Stimulated activated CD4-positive, alpha-beta T cell treated with anti-CD3 and anti-CD28 coated beads, Interleukin-1b, Interleukin-23, amount 100 ng/mL, for 48 hours (primary cell): ENCODE results near the gene C8B.

Source experiments
- DNase-seq: peaks from one replicate; pipeline ENCODE4 v3.0.0-alpha.2; 2020

C8B gene

DNA sequence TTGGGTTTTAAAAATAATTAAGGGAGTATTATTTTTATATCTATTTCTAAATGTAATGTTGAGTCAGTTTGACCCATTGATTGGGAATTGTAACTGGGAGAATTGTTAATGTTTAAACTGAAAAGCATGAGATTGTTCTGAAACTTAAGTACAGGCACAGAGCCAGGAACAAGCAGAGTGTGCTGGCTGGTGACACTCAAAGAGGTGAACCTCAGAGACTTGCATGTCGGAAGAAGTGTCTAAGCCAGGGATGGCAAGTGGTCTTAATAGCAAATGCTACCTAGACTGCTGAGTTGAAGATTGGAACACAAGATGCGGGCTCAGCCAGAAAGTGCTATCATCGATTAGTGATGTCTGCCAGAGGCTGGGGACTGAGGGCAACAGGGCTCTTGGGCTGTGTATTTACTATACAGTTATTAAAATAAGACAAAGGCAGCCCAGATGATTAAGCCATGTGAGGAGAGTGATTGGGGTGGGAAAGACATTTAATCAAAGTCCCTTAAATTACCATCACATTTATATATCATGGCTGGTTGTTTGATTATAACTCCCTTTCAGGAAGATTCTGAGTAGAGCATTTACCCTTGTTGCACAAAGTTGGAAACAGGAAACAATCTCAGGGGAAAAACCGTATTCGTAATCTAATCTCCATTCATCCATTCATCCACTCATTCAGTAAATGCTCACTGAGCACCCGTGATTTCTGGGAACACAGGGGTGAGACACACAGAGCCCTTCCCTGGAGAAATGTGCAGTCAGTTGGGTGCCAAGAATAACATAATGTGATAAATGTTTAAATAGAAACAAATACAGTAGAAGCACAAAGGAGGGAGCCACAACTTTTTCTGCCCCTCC is 68.4 kb downstream of the C8B start:
- DNase-seq, result no peak

DNA sequence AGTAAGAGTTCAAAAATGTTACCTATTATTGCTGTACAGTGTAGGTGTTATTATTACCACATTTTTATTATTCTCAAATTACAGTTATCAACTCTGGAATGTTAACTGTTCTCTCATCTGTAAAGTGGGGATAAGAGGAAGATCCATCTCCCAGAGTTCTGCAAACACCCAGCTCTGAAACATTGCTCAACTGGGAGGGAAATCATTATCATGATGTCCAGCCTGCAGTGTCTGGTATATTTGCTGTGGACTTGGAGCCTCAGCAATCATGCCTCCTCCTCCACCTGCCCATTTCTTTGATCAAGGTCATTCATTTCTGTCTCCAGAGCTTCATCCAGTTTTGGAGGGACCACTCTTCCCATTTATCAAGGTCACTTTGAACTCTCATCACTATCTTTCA is 71.8 kb downstream of the C8B start:
- no peak for DNase-seq

GRCh38 chr1:56890229-56890628 is 75.6 kb downstream of the C8B start:
- DNase-seq, result no peak

DNA sequence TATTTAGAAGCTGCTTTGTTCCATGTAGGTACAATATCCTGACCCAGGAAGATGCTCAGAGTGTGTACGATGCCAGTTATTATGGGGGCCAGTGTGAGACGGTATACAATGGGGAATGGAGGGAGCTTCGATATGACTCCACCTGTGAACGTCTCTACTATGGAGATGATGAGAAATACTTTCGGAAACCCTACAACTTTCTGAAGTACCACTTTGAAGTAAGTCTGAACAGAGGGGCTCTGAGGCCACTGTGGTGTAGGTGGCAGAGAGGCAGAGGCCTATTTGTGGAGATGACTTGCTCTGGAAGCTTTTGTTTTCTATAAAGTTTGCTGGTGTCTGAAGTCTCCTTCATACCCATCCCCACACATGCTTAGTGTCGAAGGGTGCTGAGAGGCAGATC is 84.4 kb downstream of the C8B start:
- DNase-seq, result no peak

DNA sequence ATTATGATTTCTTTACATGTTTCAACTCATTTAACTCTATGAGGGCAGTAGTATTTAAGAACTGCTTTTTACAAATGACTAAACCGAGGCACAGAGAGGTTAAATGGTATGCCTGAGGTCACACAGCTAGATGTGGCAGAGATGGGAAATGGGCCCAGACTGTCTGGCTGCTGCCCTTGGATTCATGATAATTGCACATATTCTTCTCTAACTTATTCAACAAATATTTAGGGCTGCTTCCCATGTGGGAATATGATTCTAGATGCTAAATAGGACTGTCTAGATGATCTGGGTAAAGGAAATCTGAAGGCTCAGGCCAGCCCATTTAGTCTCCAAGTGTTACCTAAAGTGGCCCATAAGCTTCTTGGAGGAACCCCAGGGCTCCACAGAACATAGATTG is 85.0 kb downstream of the C8B start:
- no peak for DNase-seq
